Epithelial cell of prostate (primary cell): ENCODE measurements around the gene PTPRK.

Source experiments
- DNase-seq: peaks from one replicate; pipeline ENCODE4 v3.0.0-alpha.2; 2011; ENCODE audit warnings: low read depth, low spot score
- H3K27ac ChIP-seq: fragments of 450-650 bp; 2 replicates; pipeline ENCODE4 v1.5.1; 2017; ENCODE audit warnings: mild to moderate bottlenecking

The PTPRK gene

DNA sequence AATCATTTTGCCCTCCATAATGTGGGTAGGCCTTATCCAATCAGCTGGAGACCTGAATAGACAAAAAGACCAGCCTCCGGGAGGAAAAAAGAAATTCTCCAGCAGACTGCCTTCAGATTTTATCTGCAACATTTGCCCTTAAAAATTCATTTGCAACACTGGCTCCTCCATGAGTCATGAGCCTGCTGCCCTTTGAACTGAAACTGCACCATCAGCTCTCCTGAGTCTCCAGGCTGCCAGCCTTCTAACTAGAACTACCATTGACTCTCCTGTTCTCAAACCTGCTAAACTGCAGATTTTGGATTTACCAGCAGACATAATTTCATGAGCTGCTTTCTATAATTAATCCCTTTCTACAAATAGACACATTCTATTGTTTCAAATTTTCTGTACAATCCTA lies 395.7 kb downstream of the PTPRK start:
- DNase-seq = no peak
- no peak overlapping the region for H3K27ac ChIP-seq

DNA sequence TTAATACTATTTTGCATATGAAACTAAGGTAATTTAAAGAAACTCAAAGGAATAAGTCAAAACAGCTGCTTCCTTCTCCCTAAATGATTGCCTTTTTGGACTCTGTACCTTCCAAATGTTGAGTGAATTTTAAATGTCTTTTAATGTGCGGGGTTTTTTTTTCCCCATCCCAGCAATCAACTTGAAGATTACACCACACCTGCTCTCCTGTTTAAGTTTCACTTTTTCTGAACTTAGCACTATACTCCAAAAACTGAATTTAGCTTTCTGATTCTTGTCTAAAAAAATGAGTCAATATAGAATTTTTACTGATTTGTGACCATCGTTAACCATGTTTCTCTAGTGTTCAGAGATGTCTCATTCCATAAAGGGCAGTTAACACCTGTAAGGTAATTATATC lies 398.8 kb downstream of the PTPRK start:
- H3K27ac ChIP-seq = no peak overlapping the region
- no peak for DNase-seq

- no peak for DNase-seq
These were observed 399.2 kb downstream of the PTPRK start for GRCh38 chr6:128121190-128121589.

GRCh38 chr6:128118401-128118800 lies 402.0 kb downstream of the PTPRK start:
- H3K27ac ChIP-seq = no peak overlapping the region
- DNase-seq = no peak

More at GRCh38 chr6:128121190-128121589, 399.2 kb downstream of the PTPRK start:
- no peak overlapping the region for H3K27ac ChIP-seq

DNA sequence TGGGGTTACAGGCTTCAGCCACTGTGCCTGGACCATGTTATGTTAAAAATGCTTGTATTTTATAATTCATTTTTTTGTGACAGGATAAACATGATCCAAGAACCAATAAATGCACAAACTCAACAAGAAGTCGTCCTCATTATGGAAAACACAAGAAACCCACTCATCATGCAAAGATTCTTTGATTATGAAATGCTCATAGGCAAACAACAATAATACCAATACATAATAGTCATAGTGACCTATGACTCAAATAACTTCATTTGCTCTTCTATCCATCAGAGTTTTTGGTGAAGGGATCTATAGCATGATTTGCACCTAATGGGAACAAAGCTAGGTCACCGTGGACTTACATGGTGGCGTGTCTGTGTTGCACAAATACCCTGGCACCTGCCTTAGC lies 402.5 kb downstream of the PTPRK start:
- H3K27ac ChIP-seq = no peak overlapping the region
- no peak for DNase-seq

- H3K27ac ChIP-seq = no peak overlapping the region
- no peak for DNase-seq
These were observed 406.2 kb downstream of the PTPRK start for GRCh38 chr6:128114164-128114563.

DNA sequence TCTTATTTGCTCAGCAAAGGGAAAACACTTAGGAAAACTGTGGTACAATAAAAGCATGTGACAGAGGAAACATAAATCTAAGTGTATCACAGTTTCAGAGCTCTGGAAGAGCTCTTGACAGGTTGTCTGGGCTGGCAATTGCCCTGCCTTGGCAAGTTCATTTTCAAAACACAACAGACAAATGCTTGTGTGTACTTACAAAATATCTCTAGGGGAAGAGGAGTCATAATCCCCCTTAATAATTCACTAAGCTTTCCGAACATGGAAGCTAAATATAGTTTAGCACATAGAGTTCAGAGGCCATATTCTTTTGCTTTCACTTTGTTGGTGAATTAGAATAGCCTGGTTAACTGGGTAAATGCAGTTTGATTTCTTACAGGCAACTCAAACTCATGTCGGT lies 407.9 kb downstream of the PTPRK start:
- DNase-seq = no peak
- H3K27ac ChIP-seq = no peak overlapping the region

DNA sequence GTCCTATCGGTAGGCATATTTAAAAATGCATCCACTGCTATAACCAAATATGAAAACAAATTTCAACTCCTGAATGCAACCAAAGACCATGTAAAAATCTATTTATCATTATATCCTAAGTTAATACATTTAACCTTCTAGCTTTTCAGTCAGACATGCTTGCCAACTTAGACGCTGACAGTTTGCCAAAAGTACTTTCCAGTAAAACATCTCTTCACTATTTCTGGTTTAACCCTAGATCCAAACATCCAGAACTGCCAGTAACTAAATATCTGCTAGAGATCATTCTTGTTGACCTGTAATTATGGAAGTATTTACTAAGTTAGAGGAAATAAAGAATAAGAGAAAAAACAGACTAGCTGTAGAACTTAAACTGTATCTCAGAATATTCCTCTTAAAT lies 409.3 kb downstream of the PTPRK start:
- no peak for DNase-seq
- H3K27ac ChIP-seq = no peak overlapping the region

DNA sequence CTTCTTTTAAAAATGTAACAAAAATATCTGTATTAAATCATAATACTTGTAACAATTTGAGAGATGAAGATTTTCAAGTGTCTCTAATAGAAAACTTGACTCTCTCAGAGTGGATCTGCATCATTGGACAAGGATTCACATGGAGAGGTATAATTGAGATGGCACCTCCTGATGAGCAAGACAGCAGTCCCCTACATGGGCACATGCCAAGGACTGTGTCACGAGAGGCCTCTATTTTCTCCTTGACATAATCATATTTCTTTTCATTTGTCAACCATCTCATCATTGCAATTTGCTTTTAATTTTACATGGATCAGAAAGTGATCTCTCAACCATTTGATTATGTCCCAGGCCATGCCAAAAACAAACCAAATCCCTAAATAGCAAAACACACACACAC lies 412.7 kb downstream of the PTPRK start:
- DNase-seq = no peak
- H3K27ac ChIP-seq = no peak overlapping the region

GRCh38 chr6:128099571-128100197 lies 420.7 kb downstream of the PTPRK start:
- no peak overlapping the region for H3K27ac ChIP-seq
- no peak for DNase-seq

DNA sequence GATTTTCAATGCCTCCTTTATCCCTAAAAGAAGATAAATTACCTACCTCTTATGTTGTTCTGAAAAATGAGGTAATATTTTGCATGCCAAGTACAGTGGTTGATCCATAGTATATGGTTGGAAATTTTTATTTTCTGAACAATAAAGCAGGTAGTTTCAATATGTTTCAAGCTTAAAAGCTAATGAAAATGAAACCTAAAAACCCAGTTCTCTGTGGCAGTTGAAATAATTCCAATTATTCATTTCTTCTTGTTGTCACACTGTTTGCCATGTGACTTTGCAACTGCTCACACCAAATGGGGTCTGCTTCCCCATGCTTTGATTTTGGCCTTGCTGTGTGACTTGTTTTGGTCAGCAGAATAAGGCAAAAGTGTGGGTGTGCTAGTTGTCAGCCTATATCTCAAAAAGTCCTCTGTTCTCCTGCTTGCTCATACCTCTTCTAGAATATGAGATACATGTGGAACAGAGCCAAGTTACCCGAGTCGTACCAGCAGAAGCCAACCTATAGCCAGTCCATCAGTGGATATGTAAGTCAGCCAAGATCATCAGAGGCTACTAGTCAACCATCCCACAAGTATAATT lies 422.3 kb downstream of the PTPRK start:
- no peak for DNase-seq
- H3K27ac ChIP-seq = no peak overlapping the region

- H3K27ac ChIP-seq = no peak overlapping the region
- DNase-seq = no peak
These were observed 423.4 kb downstream of the PTPRK start for GRCh38 chr6:128097009-128097408.

DNA sequence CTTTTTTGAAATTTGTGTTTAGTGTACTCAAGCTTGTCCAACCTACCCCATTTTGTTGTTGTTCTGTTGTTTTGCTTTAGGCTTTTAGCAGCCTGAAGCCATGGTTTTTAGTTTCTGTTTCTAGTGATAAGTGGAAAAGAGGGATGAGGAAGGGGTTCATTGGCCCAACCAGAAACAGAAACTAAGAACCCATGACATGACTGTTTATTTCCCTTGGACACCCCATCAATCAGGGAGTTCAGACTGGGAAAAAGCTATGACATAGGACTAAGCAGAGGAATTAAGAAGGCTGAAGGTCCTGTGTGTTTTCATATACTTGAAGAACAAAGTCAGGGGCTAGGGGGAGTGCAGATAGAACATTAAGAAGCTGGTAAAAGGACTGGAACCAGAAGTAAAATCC lies 425.0 kb downstream of the PTPRK start:
- no peak for DNase-seq
- H3K27ac ChIP-seq = no peak overlapping the region

GRCh38 chr6:128079021-128079420 lies 441.4 kb downstream of the PTPRK start:
- no peak overlapping the region for H3K27ac ChIP-seq
- DNase-seq = no peak

GRCh38 chr6:128078276-128078675 lies 442.1 kb downstream of the PTPRK start:
- no peak for DNase-seq
- H3K27ac ChIP-seq = no peak overlapping the region

- DNase-seq = no peak
- no peak overlapping the region for H3K27ac ChIP-seq
These were observed 443.6 kb downstream of the PTPRK start for GRCh38 chr6:128076843-128077242.

DNA sequence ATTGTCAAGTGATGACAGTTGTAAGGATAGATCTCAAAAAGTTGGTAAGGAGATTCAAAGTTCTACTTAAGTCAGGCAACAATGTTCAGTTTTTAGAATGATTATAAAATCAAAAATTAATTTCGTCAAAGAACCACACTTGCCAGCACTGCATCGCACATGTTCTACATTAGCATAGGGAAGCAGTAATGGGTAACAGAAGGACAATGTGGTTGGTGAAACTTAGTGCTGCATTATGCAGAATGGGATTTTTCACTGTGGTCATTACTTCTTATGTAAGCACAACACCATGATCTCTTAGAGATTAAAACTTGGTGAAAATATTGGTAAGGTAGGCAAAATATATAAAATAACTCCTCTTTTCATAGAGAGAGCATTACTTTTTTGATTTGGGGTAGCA lies 445.8 kb downstream of the PTPRK start:
- no peak for DNase-seq

GRCh38 chr6:128073389-128073788 lies 447.0 kb downstream of the PTPRK start:
- no peak for DNase-seq
- H3K27ac ChIP-seq = no peak overlapping the region

More for the DNA sequence above, 445.8 kb downstream of the PTPRK start:
- no peak overlapping the region for H3K27ac ChIP-seq

- DNase-seq = no peak
- H3K27ac ChIP-seq = no peak overlapping the region
These were observed 449.2 kb downstream of the PTPRK start for GRCh38 chr6:128071212-128071611.

DNA sequence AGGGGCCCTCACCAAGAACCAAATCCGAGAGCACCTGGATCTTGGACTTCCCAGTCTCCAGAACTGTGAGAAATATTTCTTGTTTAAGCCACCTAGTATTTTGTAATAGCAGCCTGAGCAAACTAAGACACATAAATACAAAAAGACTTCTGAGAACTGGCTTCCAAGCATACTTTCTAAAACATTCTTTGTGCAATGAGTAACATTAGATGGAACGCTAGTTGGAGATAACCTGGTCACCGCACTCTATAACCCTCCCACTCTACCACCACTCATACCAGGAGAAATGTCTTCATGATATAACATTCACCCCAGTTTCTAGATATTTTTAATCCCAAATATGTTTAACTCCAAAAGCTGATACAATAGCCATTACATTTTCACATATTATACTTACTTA lies 450.0 kb downstream of the PTPRK start:
- H3K27ac ChIP-seq = no peak overlapping the region
- DNase-seq = no peak

- H3K27ac ChIP-seq = no peak overlapping the region
These were observed 451.2 kb downstream of the PTPRK start for GRCh38 chr6:128069188-128069587.

DNA sequence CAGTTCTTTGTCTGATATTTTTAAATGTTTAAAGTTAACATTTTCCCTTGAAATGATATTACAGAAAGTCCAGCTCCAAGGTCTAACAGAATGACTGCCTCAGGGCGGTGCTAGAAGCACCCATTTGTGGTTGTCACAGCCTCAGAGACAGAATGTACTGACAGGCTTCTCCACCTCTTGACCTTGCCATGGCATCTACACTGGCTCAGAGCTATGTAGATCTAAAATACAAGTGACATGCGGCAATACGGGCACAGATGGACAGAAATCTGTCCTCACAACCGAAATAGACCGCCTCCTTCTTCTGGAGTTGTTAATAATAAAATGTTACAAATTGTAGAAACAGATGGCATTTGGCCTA lies 452.3 kb downstream of the PTPRK start:
- H3K27ac ChIP-seq = no peak overlapping the region
- no peak for DNase-seq

More at GRCh38 chr6:128069188-128069587, 451.2 kb downstream of the PTPRK start:
- DNase-seq = no peak
